ENCODE results near the gene RPL38.

Gene RPL38

GRCh38 chr17:74212913-74213791, 9.7 kb downstream of the RPL38 start, which contains the start of gene TTYH2 (continued):
- TF ChIP-seq ZNF621 (tag by site-specific recombination; IDR thresholded peaks at IDR 0.05) (no peak), ZNF362 (tag by site-specific recombination; IDR thresholded peaks at IDR 0.05) (0 out of 2 replicates have a peak, but pooled peaks have one; percentile 22), ZNF623 (tag by site-specific recombination; IDR thresholded peaks at IDR 0.05) (no peak), ZSCAN4 (tag by site-specific recombination; IDR thresholded peaks at IDR 0.05) (no peak), ZNF701 (tag by site-specific recombination; IDR thresholded peaks at IDR 0.05) (no peak), GLI4 (tag by site-specific recombination; IDR thresholded peaks at IDR 0.05) (no peak), ZNF274 (IDR thresholded peaks at IDR 0.05; ENCODE audit: low read length) (no peak), ZNF274 (tag by site-specific recombination; IDR thresholded peaks at IDR 0.05; ENCODE audit: borderline replicate concordance) (no peak), PRDM2 (tag by site-specific recombination; IDR thresholded peaks at IDR 0.05; ENCODE audit: borderline replicate concordance) (no peak), ZNF544 (tag by site-specific recombination; IDR thresholded peaks at IDR 0.05) (no peak), ZNF350 (tag by site-specific recombination; IDR thresholded peaks at IDR 0.05) (no peak), SALL2 (tag by site-specific recombination; IDR thresholded peaks at IDR 0.05; ENCODE audit: borderline replicate concordance) (no peak), ZNF404 (tag by site-specific recombination; IDR thresholded peaks at IDR 0.05) (no peak), BCL6B (tag by site-specific recombination; IDR thresholded peaks at IDR 0.05) (no peak), ZBTB44 (tag by site-specific recombination; IDR thresholded peaks at IDR 0.05) (peak; percentile 69), PRDM1 (tag by site-specific recombination; IDR thresholded peaks at IDR 0.05) (peak; percentile 64), ZNF785 (tag by site-specific recombination; IDR thresholded peaks at IDR 0.05) (no peak), KLF8 (tag by site-specific recombination; IDR thresholded peaks at IDR 0.05) (no peak), ZEB2 (tag by site-specific recombination; IDR thresholded peaks at IDR 0.05) (0 out of 2 replicates have a peak, but pooled peaks have one; percentile 49), ZNF837 (tag by site-specific recombination; IDR thresholded peaks at IDR 0.05) (no peak), ZBTB7A (tag by site-specific recombination; IDR thresholded peaks at IDR 0.05; ENCODE audit: low read depth) (no peak), ELK4 (IDR thresholded peaks at IDR 0.05; ENCODE audit: borderline replicate concordance, low read depth, low read length) (no peak), ZNF354C (tag by site-specific recombination; IDR thresholded peaks at IDR 0.05; ENCODE audit: borderline replicate concordance, low read depth) (no peak), ZNF37A (tag by site-specific recombination; IDR thresholded peaks at IDR 0.05) (no peak), KLF17 (tag by site-specific recombination; IDR thresholded peaks at IDR 0.05) (no peak), ZNF211 (tag by site-specific recombination; IDR thresholded peaks at IDR 0.05; ENCODE audit: low read depth) (no peak)

Measured in HEK293 (cell line).